PC-9 (cell line): ENCODE data around the gene PCDHA4. TPM values are rescaled to one million over a fixed set of nuclear protein-coding genes. Genes with fewer than 3 reads are reported as not detected.
"Not testable (repeated sequence)": the region's sequence is repeated elsewhere in the genome, so short reads cannot be mapped to it uniquely, and the experiment has no call there.

Experiments used
- BruUV-seq: library from RNA; stranded (reverse); fragments of 400-500 nt; replicated peaks from 2 replicates; lab custom pipeline; 2021; lab: Mats Ljungman, UMichigan
- CTCF ChIA-PET: fragments of 300-600 bp; sonication (Branson Sonifier 250); formaldehyde crosslinking; loops from one replicate; lab custom pipeline; 2022; ENCODE audit warnings: antibody characterized with exemption; lab: Charles Lee
- POLR2A ChIA-PET: fragments of 300-600 bp; sonication (Branson Sonifier 250); formaldehyde crosslinking; loops from one replicate; lab custom pipeline; 2022; ENCODE audit warnings: antibody characterized with exemption; ENCODE audit not compliant: unreplicated experiment; lab: Charles Lee
- DNase-seq, 2 experiments: peaks; one replicate each; pipeline versions ENCODE4 v3.0.0 to v3.0.0-alpha.2; 2015 to 2022; ENCODE audit warnings: mixed read lengths in 1 of 2
- H2AFZ ChIP-seq: fragments of 200-600 bp; sonication (generic); 2 replicates; pipeline ENCODE4 v1.8.1; 2017; ENCODE audit warnings: antibody characterized with exemption
- H3F3A ChIP-seq: fragments of 200-600 bp; sonication (generic); 2 replicates; pipeline ENCODE4 v1.8.1; 2017; ENCODE audit warnings: antibody characterized with exemption, mild to moderate bottlenecking, low read depth; ENCODE audit not compliant: insufficient read depth
- H3K27ac ChIP-seq: fragments of 200-600 bp; sonication (generic); 2 replicates; pipeline ENCODE4 v1.6.1; 2016; ENCODE audit warnings: mixed run types
- H3K27me3 ChIP-seq: fragments of 200-600 bp; sonication (generic); 2 replicates; pipeline ENCODE4 v1.6.1; 2016; ENCODE audit warnings: low read depth, mixed run types; ENCODE audit not compliant: insufficient read depth
- H3K36me3 ChIP-seq: fragments of 200-600 bp; sonication (generic); 2 replicates; pipeline ENCODE4 v1.6.1; 2016; ENCODE audit warnings: low read depth, mixed run types
- H3K4me1 ChIP-seq: fragments of 200-600 bp; sonication (generic); replicated peaks from 2 replicates; pipeline ENCODE4 v1.6.1; 2016; ENCODE audit warnings: mixed run types; ENCODE audit not compliant: insufficient read depth
- H3K4me2 ChIP-seq: fragments of 200-600 bp; sonication (generic); 2 replicates; pipeline ENCODE4 v1.6.1; 2017; ENCODE audit warnings: mixed run types
- H3K4me3 ChIP-seq: fragments of 200-600 bp; sonication (generic); 2 replicates; pipeline ENCODE4 v1.6.1; 2016; ENCODE audit warnings: mixed run types
- H3K79me2 ChIP-seq: fragments of 200-600 bp; sonication (generic); 2 replicates; pipeline ENCODE4 v1.6.1; 2017; ENCODE audit warnings: low read depth, mixed run types
- H3K9me2 ChIP-seq: fragments of 200-600 bp; sonication (generic); 2 replicates; pipeline ENCODE4 v1.8.1; 2017; ENCODE audit warnings: mild to moderate bottlenecking; ENCODE audit not compliant: insufficient read depth
- H3K9me3 ChIP-seq: fragments of 200-600 bp; sonication (generic); 2 replicates; pipeline ENCODE4 v1.8.1; 2016; ENCODE audit warnings: low read depth; ENCODE audit not compliant: insufficient read depth
- H4K20me1 ChIP-seq: fragments of 200-600 bp; sonication (generic); 2 replicates; pipeline ENCODE4 v1.8.1; 2017; ENCODE audit not compliant: insufficient read depth
- CTCF ChIP-seq: fragments of 200-600 bp; sonication (generic); conservative IDR thresholded peaks from 2 replicates; pipeline ENCODE4 v1.6.1; 2017; ENCODE audit warnings: mixed run types, antibody characterized with exemption, mild to moderate bottlenecking, moderate library complexity
- EZH2 ChIP-seq: fragments of 200-600 bp; sonication (generic); IDR thresholded peaks from 2 replicates; pipeline ENCODE4 v1.8.0; 2017; ENCODE audit warnings: antibody characterized with exemption, low read depth
- intact Hi-C: fragments of 100-400 bp; cut with micrococcal nuclease; formaldehyde crosslinking; loops from one replicate; pipeline ENCODE4 v1.10.0; 2022; ENCODE audit not compliant: unreplicated experiment
- total RNA-seq: library from RNA; stranded (reverse); gene quantifications from 2 replicates; pipeline ENCODE4 v1.2.3, GENCODE V29; 2021

The PCDHA4 gene
- total RNA-seq, 1 experiment from 2014 or later = not detected

- no peak for DNase-seq
- TF ChIP-seq CTCF = 0 out of 2 replicates have a peak, but pooled peaks have one; percentile 19
- TF ChIP-seq EZH2 = no peak
- Histone ChIP-seq H3K79me2 (no peaks in the 10 kb centered on the region), H3F3A (no peaks in the 10 kb centered on the region), H3K27me3 (no peaks in the 10 kb centered on the region), H2AFZ (no peak within 1 kb of the TSS), H3K4me3 (no peak within 1 kb of the TSS), H3K4me2 (no peak within 1 kb of the TSS), H3K36me3 (no peaks in the 10 kb centered on the region), H3K4me1 (no peaks in the 10 kb centered on the region), H4K20me1 (no peaks in the 10 kb centered on the region), H3K27ac (no peak within 1 kb of the TSS), H3K9me2 (no peaks in the 10 kb centered on the region), H3K9me3 (no peaks in the 10 kb centered on the region; the same call in 1 of the 2 replicates)
- intact Hi-C loops = no loop called here
- POLR2A ChIA-PET = no interaction called here
- CTCF ChIA-PET = no interaction called here
- no TSS peak for BruUV-seq
Observed at GRCh38 chr5:140833993-140834392, 27.1 kb downstream of the PCDHA4 start, which contains the start of gene PCDHA7. Gene PCDHA7, plus strand, starts transcription at chr5:140834269. Its CDS starts 115 bp downstream, at chr5:140834384.

- H2AFZ ChIP-seq, H3K36me3 ChIP-seq, H3K4me1 ChIP-seq, POLR2A ChIA-PET, intact Hi-C loops, H3F3A ChIP-seq, CTCF ChIA-PET, H3K4me3 ChIP-seq, H3K79me2 ChIP-seq, H3K27ac ChIP-seq, DNase-seq, H3K27me3 ChIP-seq, H3K9me3 ChIP-seq, BruUV-seq, H3K4me2 ChIP-seq, H3K9me2 ChIP-seq, H4K20me1 ChIP-seq: not testable (repeated sequence)
Observed at GRCh38 chr5:140834439-140835008, 27.7 kb downstream of the PCDHA4 start.

- no peaks in the 10 kb centered on the region for H3K36me3 ChIP-seq
- H3K27ac ChIP-seq = no peak overlapping the region
- H3K9me3 ChIP-seq = no peaks in the 10 kb centered on the region; the same call in 1 of the 2 replicates
- CTCF ChIA-PET = no interaction called here
- no peaks in the 10 kb centered on the region for H3K9me2 ChIP-seq
- H3K27me3 ChIP-seq = no peaks in the 10 kb centered on the region
- H3K79me2 ChIP-seq = no peaks in the 10 kb centered on the region
- H3F3A ChIP-seq = no peaks in the 10 kb centered on the region
- no TSS peak for BruUV-seq
- DNase-seq = no peak
- H3K4me2 ChIP-seq = no peak overlapping the region
- TF ChIP-seq EZH2 (no peak), CTCF (no peak)
- intact Hi-C loops = no loop called here
- no peak overlapping the region for H3K4me3 ChIP-seq
- no peaks in the 10 kb centered on the region for H4K20me1 ChIP-seq
- POLR2A ChIA-PET = no interaction called here
- H3K4me1 ChIP-seq = no peaks in the 10 kb centered on the region
- H2AFZ ChIP-seq = no peak overlapping the region
Observed at GRCh38 chr5:140835622-140836510, 29.0 kb downstream of the PCDHA4 start.
